HuH-7.5 (cell line): ENCODE data around the gene ATE1.
"Not testable (repeated sequence)": the region's sequence is repeated elsewhere in the genome, so short reads cannot be mapped to it uniquely, and the experiment has no call there.

Source experiments
- DNase-seq: peaks from one replicate; pipeline ENCODE4 v3.0.0; 2011; ENCODE audit warnings: low spot score

ATE1 gene

DNA sequence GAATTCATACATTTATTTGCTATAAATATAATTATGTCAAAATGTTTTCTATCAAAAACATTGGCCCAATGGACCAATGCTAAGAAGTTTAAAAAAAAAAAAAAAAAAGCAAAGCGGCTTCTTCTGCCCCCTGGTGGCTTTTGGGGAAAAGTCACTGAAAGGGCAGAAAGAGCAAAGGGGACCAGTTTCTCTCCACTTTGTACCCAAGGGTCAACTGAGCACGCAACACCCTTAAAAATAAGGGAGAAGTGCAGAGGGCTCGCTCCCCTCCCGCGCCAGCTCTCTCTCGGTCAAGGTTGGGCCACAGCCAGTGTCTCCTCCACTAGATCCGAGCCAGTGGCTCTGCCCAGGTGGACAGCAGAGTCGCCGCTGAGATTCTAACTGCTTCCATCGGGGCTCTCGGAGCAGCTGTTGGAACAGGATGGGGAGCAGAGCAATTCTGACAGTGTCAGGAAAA lies 193.2 kb downstream of the ATE1 start:
- DNase-seq, result peak; percentile 27

DNA sequence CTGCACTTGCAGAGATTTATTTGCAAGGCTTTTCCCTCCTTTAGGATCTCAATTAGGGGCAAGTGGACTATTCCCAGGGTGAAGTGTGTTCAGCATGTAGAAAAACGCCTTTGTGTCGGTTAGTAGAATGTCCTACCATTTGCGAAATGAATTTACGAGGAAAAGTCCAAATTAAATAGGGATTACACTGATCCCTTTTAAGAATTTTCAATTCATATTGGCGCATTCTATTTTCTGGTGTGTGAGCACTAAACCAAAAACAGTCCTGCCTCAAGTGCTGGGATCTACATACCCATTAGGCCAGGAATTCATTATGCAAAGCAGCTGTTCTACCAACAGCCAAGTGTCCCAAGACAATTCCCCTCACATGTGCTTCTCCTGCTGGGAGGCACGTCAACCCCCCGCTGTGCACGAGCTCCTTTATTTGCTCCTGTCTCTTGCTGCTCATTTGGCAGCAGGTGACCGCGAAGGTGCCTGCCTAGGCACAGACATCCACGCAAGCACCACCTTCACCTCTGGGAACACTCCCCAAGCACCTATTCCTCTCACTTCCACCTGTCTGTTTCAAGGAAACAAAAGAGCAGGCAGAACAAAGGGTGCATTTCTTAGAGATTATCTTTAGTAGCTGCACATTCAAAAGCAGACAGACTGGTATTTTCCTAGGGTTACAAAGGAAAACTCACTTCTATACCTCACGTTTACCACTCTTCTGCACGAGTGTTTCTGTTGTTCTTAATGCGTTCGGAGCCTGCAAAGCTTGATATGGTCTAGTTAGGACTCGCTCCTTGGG lies 195.0 kb downstream of the ATE1 start:
- no peak for DNase-seq

DNA sequence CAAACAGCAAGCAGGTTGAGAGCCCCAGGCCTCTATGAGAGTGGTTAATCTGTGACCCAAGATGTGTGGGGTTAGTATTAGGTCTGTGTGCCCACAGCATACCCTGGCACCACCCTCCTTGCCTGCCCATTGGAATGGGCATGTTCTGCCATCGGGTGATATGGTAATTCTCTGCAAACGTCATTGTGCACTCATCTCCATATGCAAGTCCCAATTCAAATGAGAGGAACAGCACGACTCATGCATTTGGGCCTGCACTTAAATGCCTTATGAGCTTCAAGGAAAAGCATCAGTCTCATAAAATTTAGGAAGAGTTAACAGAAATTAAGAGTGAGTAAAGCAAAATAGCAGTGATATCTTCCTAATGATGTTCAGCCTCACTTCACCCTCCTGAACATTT lies 195.7 kb downstream of the ATE1 start:
- DNase-seq, result no peak

DNA sequence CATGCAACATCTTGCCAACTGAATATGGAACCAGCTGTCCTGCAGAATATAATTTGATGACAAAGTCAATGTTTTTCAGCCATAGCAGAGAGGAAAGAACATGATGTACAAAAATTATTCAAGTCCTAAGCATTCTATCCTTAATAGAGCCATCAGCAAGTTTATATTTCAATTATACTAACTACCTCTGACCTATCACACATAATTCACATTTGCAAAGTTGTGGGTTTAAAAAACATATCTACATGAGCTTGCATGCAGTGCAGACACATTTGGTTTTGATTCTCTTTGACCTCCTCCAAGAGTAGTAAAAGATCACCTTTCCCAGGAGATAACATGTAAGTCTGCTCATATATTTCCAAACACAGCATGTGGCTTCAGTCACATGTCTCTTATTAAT lies 203.5 kb downstream of the ATE1 start:
- no peak for DNase-seq

DNA sequence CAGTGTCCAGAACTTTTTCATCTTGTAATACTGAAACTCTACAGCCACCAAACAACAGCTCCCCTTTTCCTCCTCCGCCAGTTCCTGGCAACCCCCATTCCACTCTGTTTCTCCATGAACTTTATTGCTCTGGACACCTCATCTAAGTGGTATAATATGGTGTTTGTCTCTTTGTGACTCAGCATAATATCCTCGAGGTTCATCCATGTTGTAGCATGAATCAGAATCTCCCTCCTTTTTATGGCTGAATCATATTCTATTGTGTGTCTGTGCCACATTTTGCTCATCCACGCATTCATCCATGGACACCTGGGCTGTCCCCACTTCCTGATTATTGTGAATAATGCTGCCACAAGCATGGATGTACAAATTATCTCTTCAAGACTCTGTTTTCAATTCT lies 205.2 kb downstream of the ATE1 start:
- DNase-seq, result no peak

- no peak for DNase-seq
Observed at GRCh38 chr10:121721257-121721656, 206.6 kb downstream of the ATE1 start.

DNA sequence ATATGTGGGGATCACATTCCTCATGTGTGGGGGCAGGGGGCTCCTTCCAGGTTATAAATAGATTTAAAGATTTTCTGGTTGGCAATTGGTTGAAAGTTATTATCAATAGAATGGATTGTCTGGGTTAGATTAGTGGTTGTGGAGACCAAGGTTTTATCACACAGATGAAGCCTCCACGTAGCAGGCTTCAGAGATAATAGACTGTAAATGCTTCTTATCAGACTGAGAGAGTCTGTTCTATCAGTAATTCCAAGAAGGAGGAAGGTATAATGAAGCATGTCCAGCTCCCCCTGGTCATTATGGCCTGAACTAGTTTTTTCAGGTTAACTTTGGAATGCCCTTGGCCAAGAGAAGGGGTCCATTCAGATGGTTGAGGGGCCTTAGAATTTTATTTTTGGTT lies 211.9 kb downstream of the ATE1 start:
- DNase-seq, result no peak

DNA sequence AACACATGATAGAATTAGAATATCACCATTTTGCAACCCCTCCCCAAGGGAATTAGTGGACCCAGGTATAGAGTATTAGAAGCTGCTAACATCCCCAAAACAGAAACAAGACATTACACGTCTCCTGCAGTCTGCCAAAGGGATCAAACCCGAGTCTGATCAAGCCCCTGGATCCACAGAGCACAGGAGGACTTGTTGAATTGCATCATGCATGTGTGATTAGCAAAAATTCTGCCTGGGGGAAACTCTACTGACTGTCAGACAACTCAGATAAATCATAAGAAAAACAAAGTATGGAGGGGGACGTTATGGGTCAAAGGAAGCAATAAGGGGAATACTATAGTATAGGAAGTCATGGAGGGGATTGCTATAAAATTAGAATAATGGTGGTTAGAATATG lies 212.8 kb downstream of the ATE1 start:
- no peak for DNase-seq

GRCh38 chr10:121713486-121713885 lies 214.3 kb downstream of the ATE1 start:
- DNase-seq, result no peak

- DNase-seq, result no peak
Observed at GRCh38 chr10:121710971-121711370, 216.9 kb downstream of the ATE1 start.

DNA sequence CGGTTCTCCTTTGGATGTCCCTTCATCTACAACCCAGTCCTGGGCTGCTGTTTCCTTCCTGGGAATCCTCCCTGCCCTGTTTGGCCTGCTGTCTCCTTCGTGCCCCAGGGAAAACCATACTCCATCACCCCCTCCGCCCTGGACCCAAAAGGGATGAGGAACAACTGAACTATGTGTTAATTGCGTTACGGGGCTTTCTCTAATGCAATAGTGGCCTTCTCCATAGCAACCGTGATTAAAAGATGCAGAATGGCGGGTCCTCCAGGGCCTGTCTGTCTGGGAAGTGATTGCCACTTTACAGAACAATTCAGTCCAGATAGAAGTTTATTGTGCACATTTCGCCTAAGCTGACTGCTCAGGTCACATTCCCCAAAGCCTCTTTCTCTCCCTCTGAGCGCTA lies 217.6 kb downstream of the ATE1 start:
- DNase-seq, result no peak

DNA sequence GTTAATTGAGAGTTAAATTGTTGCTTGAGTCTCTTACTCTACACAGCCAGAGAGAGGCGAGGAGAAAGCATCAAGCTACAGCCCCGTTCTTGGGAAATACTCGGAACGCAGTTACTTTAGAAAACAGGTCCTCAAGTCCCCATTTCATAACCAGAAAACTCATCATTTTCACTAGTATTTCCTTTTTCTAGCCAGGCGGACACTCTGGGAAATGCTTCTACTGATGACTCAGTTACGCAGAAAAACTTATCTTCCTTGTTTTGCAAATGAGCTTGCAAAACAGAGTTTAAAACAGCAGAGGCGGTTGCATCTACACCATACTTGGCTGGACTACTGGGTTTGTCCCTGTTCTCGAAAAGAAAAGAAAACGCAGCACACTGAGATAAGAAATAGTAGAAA lies 218.2 kb downstream of the ATE1 start:
- DNase-seq, result no peak

DNA sequence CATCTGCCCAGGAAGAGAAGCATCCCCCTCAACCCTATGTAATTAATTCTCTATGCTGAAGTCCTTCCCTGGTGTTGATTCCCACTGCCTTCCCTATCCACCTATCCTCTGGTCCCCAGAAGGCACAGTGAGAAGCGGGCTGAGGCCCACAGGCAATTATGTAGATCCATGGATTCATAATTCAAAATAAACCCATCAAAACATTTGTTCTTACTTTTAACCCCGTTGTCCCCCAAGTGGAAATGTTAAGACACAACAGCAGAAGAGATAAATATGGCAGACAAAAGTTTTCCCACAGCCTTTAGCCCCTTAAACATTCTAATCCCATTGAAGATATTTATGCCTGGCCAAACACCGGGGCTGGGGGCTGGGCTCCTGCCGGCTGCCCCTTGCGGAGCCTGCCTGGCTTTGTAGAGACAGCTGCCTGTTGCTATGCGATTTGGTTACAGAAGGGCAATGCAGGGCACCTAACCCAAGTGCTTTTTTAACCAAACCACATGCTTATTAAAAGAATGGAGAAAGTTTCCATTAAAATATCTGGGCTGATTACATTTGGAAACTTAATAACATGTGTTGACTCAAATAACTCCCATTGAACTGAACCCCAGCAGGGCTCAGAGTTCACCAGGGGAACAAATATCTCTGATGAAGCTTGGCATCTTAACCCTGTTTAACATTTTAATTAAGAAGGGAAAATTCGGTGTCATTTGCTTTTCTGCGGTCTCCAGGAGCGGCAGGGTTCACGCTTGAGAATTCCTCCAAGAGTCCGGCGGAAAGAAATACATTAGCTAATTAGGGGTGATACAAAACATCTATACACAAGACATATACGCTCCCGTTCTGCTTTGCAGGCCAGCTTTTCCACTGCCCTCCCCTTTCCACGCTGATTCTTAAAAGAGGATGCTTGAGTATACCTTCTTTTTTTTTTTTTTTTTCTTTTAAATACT lies 218.8 kb downstream of the ATE1 start:
- DNase-seq, result no peak

DNA sequence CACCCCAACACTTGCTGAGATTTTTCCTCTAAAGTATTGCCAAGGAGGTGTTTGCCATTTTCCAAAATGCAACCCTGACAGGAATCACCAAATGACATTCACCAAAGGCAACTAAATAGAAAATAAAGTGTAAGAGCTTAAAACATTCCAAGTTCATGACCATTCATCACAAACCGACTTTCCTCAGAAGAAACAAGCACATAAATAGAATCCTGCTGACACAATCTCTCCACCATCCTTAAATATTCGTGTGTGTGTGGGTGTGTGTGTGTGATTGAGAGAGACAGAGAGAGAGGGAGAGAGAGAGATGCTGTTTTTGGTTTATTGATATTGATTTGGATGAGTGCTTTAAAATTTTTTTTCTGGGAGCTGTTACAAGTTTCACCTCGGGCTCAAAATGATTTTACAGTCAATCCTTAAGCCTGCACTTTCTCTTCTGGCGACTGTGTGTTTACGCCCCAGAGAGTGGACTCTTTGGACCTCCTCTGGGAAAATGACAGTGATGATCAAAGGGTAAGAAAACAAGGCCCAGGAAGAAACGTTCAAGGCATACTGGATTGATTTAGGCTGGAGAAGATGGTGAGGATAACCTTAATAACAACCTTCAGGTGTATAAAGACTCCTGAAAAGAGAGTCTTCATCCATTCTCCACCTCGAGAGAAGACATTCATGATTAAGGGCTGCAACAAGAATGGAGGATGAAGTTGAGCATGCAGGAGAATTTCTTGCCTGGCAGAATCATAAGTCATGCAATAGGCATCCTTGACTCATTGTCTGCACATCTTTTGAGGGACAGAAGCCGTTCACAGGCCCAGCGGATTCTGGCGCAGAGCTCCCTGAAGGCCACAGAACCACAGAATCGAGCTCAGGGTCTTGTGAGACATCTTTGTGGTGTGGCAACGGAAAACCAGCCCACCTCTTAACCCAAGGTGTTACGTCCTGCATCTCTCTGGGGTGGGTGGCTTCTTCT lies 225.2 kb downstream of the ATE1 start:
- DNase-seq, result no peak

GRCh38 chr10:121700416-121700815 lies 227.4 kb downstream of the ATE1 start:
- no peak for DNase-seq

GRCh38 chr10:121699703-121700102 lies 228.1 kb downstream of the ATE1 start:
- not testable (repeated sequence) for DNase-seq

- DNase-seq, result no peak
Observed at GRCh38 chr10:121698902-121699301, 228.9 kb downstream of the ATE1 start.

DNA sequence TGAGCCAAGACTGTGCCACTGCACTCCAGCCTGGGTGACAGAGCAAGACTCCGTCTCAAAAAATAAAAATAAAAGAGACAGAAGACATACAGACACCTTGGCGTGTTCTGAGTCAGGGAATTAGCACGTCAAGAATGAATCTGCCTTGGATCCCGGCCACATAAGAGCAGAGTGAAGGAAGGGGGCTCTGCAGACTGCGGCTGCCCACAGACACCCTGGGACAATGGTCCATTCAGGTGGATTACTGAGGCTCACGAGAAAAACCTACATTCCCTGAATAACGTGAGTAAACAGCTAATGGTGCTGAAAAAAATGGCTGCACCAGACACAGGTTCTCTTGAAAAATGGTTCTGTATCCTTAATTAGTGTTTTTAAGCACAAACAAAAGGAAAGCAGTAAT lies 229.5 kb downstream of the ATE1 start:
- DNase-seq, result no peak

- DNase-seq, result no peak
Observed at GRCh38 chr10:121696854-121697253, 231.0 kb downstream of the ATE1 start.

DNA sequence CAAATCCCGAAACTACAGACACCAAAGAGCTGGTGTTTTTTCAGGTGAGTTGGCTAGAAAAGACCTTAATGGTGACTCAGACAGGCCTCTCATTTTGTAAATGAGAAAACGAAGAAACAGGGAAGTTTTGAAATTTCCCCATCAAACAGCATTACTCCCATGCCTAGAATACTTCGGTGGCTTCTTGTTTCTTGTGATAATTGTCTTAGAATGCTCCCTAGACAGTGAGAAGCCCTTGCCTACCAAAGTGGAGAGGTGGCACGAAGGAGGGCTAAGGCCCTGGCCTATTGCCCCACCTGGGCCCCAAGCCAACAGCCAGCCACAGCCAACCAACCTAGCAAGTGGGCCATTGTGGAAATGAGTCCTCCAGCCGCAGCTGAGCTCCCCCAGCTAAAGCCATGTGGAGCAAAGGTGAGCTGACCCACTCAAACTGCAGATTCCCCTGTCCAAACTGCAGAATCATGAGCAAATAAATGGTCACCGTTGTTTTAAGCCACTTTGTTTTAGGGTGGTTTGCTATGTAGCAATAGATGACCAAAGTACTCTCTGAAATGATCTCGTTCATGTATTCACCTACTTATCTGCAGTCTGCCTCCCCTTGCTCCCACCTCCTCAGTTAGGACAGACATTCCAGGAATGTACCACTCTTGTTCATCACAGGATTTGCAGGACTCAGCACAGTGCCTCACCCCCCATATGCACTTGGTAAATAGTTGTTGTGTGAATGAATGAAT lies 231.9 kb downstream of the ATE1 start:
- DNase-seq, result no peak

DNA sequence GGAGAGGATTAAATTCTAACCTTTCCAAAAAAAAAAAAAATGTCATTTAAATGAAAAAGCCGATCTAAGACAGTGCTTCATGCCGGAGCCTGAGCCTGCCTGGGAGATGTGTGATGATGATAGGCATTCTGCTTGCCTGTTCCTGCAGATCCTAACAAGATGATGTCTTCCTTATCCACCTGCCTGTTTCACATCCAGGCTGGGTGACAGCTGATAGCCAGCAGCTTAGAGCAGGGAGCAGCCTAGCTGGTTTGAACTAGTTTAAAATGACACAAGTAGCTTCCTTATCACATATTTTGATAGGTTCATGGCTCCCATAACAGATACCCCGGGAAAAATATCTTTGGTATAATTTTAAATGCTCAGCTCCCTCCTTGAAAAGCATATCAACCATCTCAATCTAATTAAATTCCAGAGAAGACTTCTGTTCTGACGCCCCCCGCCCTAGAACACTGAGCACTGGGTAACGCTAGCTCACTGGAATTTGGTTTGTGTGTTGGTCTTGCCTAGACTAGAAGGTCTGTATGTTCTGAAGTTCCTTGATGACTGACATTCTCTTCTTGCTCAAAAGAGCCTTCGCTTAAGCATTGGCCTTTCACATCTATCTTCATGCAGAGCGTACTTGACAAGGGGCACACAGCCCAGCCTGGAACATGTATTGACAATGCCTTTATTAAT lies 232.7 kb downstream of the ATE1 start:
- no peak for DNase-seq
